Mammary epithelial cell (primary cell): ENCODE results near the gene USP9X.

Experiments
- CTCF ChIP-seq, 2 donors: IDR thresholded peaks in 1 of 2; conservative IDR thresholded peaks in 1 of 2; 2 replicates each; pipeline ENCODE4 v1.5.1; 2011 to 2012; ENCODE audit warnings: inconsistent platforms in 2 of 2, low read length in 2 of 2, mild to moderate bottlenecking in 2 of 2, control low read depth in 1 of 2, low read depth in 1 of 2; ENCODE audit not compliant: insufficient read depth in 1 of 2; ENCODE audit errors: extremely low read depth in 1 of 2
- EZH2 ChIP-seq: IDR thresholded peaks from 2 replicates; pipeline ENCODE4 v1.6.1; 2012; ENCODE audit warnings: low read length, inconsistent platforms, borderline replicate concordance

- TF ChIP-seq CTCF (conservative IDR thresholded peaks at IDR 0.05 in 1 of 2, IDR thresholded peaks at IDR 0.05 in 1 of 2; ENCODE audit: extremely low read depth in 1 of 2, insufficient read depth in 1 of 2, low read depth in 1 of 2, low read length in 2 of 2), result no peak
- TF ChIP-seq EZH2, result no peak
These were observed 17.5 kb upstream of the USP9X start for GRCh38 chrX:41067721-41068120.
